ENCODE results near the gene PTGER4.

PTGER4 gene

GRCh38 chr5:40678460-40679147 lies 1.1 kb upstream of the PTGER4 start:
- no peaks in the 10 kb centered on the region for H3K9me3 Mint-ChIP-seq
- ATAC-seq, result no peak
- peak overlapping the region; percentile 88 for H3K4me3 Mint-ChIP-seq
- no peak for DNase-seq
- H3K27me3 Mint-ChIP-seq, result no peaks in the 10 kb centered on the region
- H3K4me1 Mint-ChIP-seq, result peaks cover 57% of the 10 kb centered on the region
- peak overlapping the region; percentile 98 for H3K27ac Mint-ChIP-seq
- H3K36me3 Mint-ChIP-seq (ENCODE audit: low read depth), result peaks cover 33% of the 10 kb centered on the region

DNA sequence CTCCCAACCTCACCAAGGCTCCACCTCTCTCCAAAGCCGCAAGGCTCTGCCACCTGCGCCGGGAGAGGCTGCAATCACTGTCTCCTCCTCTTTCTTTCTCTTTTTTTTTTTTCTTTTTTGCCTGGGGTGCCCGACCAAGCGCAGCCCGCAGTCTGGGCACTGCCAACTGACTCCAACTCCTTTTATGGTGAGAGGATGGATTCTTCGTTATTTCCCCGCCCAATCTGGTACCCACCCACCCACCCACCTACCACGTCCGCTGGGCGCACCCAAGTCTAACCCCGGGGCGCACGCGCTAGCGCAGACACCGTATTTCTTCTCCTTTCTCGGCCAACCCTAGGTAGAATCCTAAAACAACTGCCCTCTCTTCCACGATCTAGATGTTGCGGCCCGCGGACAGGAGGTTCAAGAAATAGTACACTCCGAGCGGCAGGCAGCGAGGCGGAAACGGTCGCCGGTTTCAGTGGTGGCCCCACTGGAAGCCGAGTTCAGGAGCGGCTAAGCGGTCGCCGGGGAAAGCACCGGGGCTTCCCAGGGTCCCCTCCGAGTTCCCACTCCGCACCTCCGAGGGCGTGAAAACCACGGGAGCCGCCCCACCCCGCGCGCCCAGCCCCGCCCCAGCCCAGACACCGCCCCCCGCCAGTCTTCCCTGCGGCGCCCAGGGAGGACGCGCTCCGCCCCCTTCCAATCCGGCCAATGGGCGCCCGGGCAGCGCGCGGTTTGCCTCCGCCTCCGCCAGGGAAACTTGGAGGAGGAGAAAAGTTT lies 385 bp upstream of the PTGER4 start:
- peak; percentile 64 for ATAC-seq
- H3K4me3 Mint-ChIP-seq, result peak overlapping the region; percentile 88
- H3K9me3 Mint-ChIP-seq, result no peaks in the 10 kb centered on the region
- H3K27ac Mint-ChIP-seq, result peak overlapping the region; percentile 98
- DNase-seq, result peak; percentile 95
- H3K27me3 Mint-ChIP-seq, result no peaks in the 10 kb centered on the region
- peaks cover 58% of the 10 kb centered on the region for H3K4me1 Mint-ChIP-seq
- H3K36me3 Mint-ChIP-seq (ENCODE audit: low read depth), result peaks cover 40% of the 10 kb centered on the region

- H3K9me3 Mint-ChIP-seq, result no peaks in the 10 kb centered on the region
- DNase-seq (peak; percentile 50), ATAC-seq (no peak)
- peaks cover 50% of the 10 kb centered on the region for H3K36me3 Mint-ChIP-seq (ENCODE audit: low read depth)
- no peaks in the 10 kb centered on the region for H3K27me3 Mint-ChIP-seq
- peaks cover 56% of the 10 kb centered on the region for H3K4me1 Mint-ChIP-seq
- peak overlapping the region; percentile 88 for H3K4me3 Mint-ChIP-seq
- H3K27ac Mint-ChIP-seq, result peak overlapping the region; percentile 98
Measured at GRCh38 chr5:40680741-40681362, 1.1 kb downstream of the PTGER4 start.

- no peaks in the 10 kb centered on the region for H3K9me3 Mint-ChIP-seq
- H3K27ac Mint-ChIP-seq, result peak overlapping the region; percentile 98
- no peaks in the 10 kb centered on the region for H3K27me3 Mint-ChIP-seq
- H3K4me1 Mint-ChIP-seq, result peaks cover 56% of the 10 kb centered on the region
- H3K36me3 Mint-ChIP-seq (ENCODE audit: low read depth), result peaks cover 57% of the 10 kb centered on the region
- H3K4me3 Mint-ChIP-seq, result peak overlapping the region; percentile 88
- DNase-seq (peak; percentile 58), ATAC-seq (peak; percentile 1)
Measured at GRCh38 chr5:40681363-40682153, 1.8 kb downstream of the PTGER4 start.

DNA sequence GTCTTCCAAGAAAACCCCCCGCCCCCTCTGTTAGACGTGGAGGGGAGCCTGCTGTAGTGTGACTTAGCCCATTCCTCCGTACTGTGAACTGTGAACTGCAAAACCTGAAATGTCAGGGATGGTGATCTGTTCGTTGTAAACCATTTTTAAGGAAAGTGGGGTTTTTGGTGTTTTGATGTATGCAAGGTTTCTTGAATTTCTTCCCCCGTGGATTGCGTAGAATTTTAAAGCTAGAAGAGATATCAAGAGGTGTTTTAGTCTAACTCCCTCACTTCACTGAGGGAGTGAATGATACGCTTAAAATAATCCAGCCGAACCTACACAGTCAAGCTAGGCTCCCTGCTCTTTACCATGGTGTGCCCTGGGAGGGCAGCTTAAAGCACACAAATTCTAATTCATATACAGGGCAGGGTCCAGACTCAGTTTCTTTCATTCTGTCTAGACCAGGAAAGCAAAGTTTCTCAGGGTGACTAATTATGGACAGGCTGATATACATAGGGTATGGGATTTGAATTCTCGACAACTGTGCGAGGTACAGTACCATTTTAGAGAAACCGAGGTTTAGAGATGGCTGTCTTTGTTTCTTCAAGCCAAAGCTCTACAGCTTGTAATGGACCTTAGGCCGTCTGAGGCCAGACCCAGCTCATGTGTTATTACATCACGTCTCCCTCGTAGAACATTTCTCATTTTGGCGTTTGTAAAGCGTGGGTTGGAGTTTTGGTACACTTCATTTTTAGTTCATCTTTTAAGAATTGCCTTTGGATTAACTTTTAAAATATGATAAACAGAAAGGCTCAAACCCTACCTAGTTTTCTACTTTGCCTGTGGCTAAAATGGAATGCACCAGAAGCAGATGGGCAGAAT lies 2.7 kb downstream of the PTGER4 start:
- H3K4me3 Mint-ChIP-seq, result peak overlapping the region; percentile 88
- H3K9me3 Mint-ChIP-seq, result no peaks in the 10 kb centered on the region
- peaks cover 65% of the 10 kb centered on the region for H3K36me3 Mint-ChIP-seq (ENCODE audit: low read depth)
- DNase-seq (no peak), ATAC-seq (peak; percentile 22)
- no peaks in the 10 kb centered on the region for H3K27me3 Mint-ChIP-seq
- H3K4me1 Mint-ChIP-seq, result peaks cover 56% of the 10 kb centered on the region
- peak overlapping the region; percentile 98 for H3K27ac Mint-ChIP-seq

- peak overlapping the region; percentile 98 for H3K27ac Mint-ChIP-seq
- H3K9me3 Mint-ChIP-seq, result no peaks in the 10 kb centered on the region
- ATAC-seq (no peak), DNase-seq (no peak)
- no peaks in the 10 kb centered on the region for H3K27me3 Mint-ChIP-seq
- H3K36me3 Mint-ChIP-seq (ENCODE audit: low read depth), result peaks cover 72% of the 10 kb centered on the region
- peak overlapping the region; percentile 88 for H3K4me3 Mint-ChIP-seq
- H3K4me1 Mint-ChIP-seq, result peaks cover 57% of the 10 kb centered on the region
Measured at GRCh38 chr5:40683305-40683704, 3.6 kb downstream of the PTGER4 start.

DNA sequence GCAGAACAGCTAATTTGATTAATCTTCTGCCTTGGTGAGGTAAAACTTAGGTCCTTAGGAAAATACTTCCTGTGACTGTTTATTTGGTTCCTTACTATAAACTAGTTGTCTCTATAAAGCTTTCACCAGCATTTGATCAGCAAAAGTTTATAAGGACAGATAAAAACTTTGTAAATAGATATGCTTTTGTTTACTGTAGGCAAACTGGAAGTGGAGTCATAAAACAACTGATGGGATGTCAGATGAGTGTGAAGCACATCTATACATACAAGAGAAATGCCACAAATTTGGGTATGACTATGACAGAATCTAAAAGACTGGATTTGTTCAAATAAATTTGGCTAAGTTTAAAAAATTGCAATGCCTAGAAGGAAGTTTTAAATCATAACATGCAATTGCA lies 5.5 kb downstream of the PTGER4 start:
- ATAC-seq (no peak), DNase-seq (no peak)
- Mint-ChIP-seq H3K27me3 (no peaks in the 10 kb centered on the region), H3K4me1 (peaks cover 66% of the 10 kb centered on the region), H3K27ac (peak overlapping the region; percentile 98), H3K4me3 (peak overlapping the region; percentile 88), H3K36me3 (ENCODE audit: low read depth) (peaks cover 82% of the 10 kb centered on the region), H3K9me3 (no peaks in the 10 kb centered on the region)

DNA sequence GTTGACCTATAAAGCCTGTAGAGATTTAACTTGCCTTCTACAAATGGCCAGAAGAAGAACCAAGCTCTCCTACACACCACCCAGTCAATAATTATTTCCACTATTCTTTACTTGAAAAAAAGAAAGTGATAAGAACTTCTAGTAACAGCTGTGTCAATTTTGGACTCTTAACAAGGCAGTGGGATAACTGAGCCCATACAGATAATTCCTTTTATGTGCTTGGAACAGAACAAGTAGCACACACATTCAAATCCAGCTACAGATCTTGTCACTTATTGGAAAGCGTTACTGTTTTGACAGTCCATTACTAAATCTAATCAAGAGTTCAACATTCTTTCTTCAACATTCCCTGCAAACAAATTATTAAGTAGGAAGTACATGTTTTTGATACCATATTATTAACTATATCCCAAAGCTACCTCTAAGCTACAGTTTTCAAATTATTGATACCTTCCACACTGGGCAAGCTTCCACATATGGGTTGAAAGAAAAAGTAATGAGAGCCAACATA lies 6.3 kb downstream of the PTGER4 start:
- ATAC-seq, result no peak

GRCh38 chr5:40687321-40687720 lies 7.6 kb downstream of the PTGER4 start:
- DNase-seq (no peak), ATAC-seq (no peak)
- H3K9me3 Mint-ChIP-seq, result no peaks in the 10 kb centered on the region
- peaks cover 85% of the 10 kb centered on the region for H3K4me1 Mint-ChIP-seq
- H3K4me3 Mint-ChIP-seq, result peak overlapping the region; percentile 88
- H3K36me3 Mint-ChIP-seq (ENCODE audit: low read depth), result peaks cover 81% of the 10 kb centered on the region
- H3K27me3 Mint-ChIP-seq, result no peaks in the 10 kb centered on the region
- H3K27ac Mint-ChIP-seq, result peak overlapping the region; percentile 98

More for the DNA sequence above, 6.3 kb downstream of the PTGER4 start:
- no peaks in the 10 kb centered on the region for H3K27me3 Mint-ChIP-seq
- peak overlapping the region; percentile 88 for H3K4me3 Mint-ChIP-seq
- H3K4me1 Mint-ChIP-seq, result peaks cover 73% of the 10 kb centered on the region
- H3K9me3 Mint-ChIP-seq, result no peaks in the 10 kb centered on the region
- H3K27ac Mint-ChIP-seq, result peak overlapping the region; percentile 98
- DNase-seq, result no peak
- peaks cover 81% of the 10 kb centered on the region for H3K36me3 Mint-ChIP-seq (ENCODE audit: low read depth)

DNA sequence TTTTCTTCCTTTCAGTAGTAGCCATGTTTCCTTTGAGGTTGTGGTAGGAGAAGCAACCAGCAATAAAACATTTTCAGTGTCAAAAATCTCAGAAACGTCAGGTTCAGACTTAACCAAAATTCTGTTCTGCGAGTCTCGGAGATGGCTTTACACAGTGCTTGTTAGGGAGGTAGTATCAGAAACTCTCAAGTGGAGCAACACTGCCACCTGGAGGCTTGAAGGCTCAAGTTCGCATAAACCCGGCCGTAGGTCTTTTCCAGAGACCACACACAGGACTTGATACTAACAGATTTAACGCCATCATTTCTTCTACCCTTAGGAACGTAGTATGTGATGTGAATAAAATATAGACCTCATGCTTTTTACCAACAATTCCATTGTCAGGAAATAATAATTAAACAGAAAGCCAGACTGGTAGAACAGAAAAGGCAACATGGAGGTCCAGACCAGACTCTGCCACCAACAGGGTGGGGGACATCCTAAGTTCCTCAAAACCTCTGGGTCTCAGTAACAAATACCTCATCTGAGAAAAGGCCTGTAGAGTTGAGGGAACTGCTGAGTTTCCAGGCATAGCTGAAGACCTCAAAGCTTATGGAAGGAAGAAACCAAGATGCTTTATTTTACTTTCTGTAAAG lies 8.5 kb downstream of the PTGER4 start:
- peaks cover 90% of the 10 kb centered on the region for H3K4me1 Mint-ChIP-seq
- no peaks in the 10 kb centered on the region for H3K9me3 Mint-ChIP-seq
- H3K4me3 Mint-ChIP-seq, result peak overlapping the region; percentile 88
- peaks cover 77% of the 10 kb centered on the region for H3K36me3 Mint-ChIP-seq (ENCODE audit: low read depth)
- peak overlapping the region; percentile 98 for H3K27ac Mint-ChIP-seq
- peak; percentile 75 for ATAC-seq
- peak; percentile 86 for DNase-seq
- no peaks in the 10 kb centered on the region for H3K27me3 Mint-ChIP-seq

DNA sequence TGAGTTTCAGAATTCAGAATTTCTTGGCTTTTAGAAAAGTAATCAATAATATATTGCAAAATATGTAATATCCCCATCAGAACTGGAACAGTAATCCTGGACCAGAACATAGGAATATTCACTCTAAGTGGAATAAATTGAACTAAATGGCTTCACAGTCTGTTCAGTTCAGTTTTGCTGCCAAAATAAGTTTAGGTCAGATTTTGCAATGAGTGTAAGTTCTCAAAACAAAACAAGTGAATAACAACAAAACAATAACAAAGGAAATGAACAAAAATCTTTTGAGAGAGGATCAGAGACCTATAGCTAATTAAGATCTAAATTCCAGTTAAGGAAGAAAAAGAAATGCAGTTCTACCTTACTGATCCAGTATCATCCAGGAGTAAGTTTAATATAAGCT lies 9.3 kb downstream of the PTGER4 start:
- Mint-ChIP-seq H3K27ac (peak overlapping the region; percentile 98), H3K4me1 (peaks cover 84% of the 10 kb centered on the region), H3K36me3 (ENCODE audit: low read depth) (peaks cover 74% of the 10 kb centered on the region), H3K4me3 (peak overlapping the region; percentile 88), H3K27me3 (no peaks in the 10 kb centered on the region), H3K9me3 (no peaks in the 10 kb centered on the region)
- no peak for ATAC-seq
- no peak for DNase-seq

DNA sequence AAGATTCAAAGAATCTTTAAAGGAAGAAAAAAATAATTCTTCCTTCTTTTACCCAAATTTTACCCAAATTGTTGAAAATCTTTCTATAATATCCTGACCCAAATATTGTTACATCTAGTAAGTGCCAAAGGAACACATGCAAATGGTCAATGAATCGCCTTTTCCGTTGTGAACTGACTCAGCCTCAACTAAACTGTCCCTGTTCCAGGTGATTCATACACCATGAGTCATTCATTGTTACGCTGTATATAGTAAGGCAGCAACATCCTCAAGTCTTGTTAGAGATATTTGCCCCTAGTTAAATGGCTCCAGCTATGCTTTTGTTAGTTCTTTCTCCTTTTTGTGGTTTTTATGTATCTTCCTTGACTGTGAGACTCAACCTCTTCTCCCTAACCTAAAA lies 9.7 kb downstream of the PTGER4 start:
- Mint-ChIP-seq H3K27ac (peak overlapping the region; percentile 98), H3K36me3 (ENCODE audit: low read depth) (peaks cover 74% of the 10 kb centered on the region), H3K27me3 (no peaks in the 10 kb centered on the region), H3K9me3 (no peaks in the 10 kb centered on the region), H3K4me1 (peaks cover 80% of the 10 kb centered on the region), H3K4me3 (peak overlapping the region; percentile 88)
- ATAC-seq (peak; percentile 86), DNase-seq (peak; percentile 45)

DNA sequence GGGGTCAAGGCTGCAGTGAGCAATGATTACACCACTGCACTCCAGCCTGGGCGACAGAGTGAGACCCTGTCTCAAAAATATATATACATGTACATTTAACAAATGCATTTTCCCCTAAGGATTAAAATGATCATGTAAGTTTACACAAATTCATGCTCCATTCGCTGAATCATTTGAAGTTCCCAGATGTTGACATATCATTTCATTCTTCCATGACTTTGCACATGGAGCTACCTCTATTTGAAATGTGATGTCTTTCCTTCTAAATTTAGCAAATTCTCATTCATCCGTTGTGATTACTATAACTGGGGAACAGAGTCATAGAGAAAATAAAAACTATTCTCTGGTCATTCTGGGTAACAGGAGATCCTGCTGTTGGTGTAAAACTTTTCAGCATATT lies 10.6 kb downstream of the PTGER4 start:
- ATAC-seq (no peak), DNase-seq (no peak)
- Mint-ChIP-seq H3K27ac (peak overlapping the region; percentile 98), H3K9me3 (no peaks in the 10 kb centered on the region), H3K27me3 (no peaks in the 10 kb centered on the region), H3K4me3 (peak overlapping the region; percentile 88), H3K36me3 (ENCODE audit: low read depth) (peaks cover 76% of the 10 kb centered on the region), H3K4me1 (peaks cover 73% of the 10 kb centered on the region)
